ENCODE measurements around the gene ING3.
"Not testable (repeated sequence)": the region's sequence is repeated elsewhere in the genome, so short reads cannot be mapped to it uniquely, and the experiment has no call there.

The ING3 gene

GRCh38 chr7:120951309-120951699 lies 727 bp downstream of the ING3 start:
- no peak for DNase-seq (ENCODE audit: low spot score)

DNA sequence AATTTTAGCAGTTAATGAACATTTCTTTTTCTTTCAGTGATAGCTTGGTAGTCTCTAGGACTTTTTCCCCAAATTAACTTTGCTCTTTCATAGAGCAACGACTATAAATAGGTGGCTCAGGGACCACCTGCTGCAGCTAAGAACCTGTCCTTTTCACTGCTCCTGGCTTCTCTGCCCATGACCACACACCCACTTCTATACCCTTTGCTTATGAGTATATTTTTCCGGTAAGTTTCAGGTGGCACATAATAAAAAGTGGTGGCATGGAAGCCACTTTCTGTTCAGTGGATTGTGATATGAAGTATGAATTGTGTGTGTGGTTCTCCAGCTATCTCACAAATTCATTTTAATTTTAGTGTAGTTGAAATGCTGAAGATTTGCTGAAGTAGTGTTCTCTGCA lies 1.2 kb downstream of the ING3 start:
- DNase-seq (ENCODE audit: low spot score) = no peak

GRCh38 chr7:120955577-120956149 lies 5.1 kb downstream of the ING3 start:
- DNase-seq (ENCODE audit: low spot score) = no peak

DNA sequence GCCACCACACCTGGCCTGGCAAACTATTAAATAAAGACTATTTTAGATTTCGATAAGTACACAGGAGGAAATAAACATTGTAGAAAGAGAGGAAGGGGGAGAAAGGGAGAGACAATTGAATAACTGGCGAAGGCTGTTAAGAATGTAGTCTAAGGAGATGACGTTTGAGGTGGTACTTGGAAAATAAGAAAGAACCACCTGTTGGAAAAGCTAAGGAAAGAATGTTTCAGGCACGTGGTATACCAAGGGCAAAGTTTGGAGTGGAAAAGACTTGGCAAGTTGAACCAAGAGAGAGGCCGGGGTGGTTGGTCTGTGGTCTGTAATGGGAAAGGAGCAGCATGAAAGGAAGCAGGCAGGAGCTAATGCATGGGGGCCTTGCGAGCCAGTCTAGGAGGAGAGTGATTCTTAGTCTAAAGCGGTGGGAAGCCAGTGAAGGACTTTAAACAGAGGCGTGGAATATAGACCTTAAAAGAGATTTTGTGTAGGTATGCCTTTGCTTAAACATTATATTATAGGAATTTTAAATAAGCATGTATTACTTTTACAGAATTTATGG lies 9.4 kb downstream of the ING3 start:
- no peak for DNase-seq (ENCODE audit: low spot score)

DNA sequence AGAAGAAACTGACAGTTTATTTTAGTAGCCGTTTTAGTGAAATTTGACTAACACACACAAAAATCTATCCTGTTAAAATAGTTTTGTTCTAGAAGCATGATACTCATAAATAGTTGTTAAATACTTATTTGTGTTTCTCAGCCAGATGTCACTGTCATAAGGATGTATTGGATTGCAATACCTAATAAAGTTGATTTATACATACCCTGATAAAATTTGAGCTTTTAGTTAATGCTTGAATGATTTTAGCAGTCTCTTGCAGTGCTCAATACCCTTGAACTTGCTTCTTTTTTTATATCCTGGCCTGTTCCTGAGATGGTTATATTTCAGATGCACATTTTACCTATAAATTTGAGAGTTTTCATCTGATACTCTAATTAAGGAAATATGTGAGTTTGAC lies 10.1 kb downstream of the ING3 start:
- DNase-seq (ENCODE audit: low spot score) = no peak

DNA sequence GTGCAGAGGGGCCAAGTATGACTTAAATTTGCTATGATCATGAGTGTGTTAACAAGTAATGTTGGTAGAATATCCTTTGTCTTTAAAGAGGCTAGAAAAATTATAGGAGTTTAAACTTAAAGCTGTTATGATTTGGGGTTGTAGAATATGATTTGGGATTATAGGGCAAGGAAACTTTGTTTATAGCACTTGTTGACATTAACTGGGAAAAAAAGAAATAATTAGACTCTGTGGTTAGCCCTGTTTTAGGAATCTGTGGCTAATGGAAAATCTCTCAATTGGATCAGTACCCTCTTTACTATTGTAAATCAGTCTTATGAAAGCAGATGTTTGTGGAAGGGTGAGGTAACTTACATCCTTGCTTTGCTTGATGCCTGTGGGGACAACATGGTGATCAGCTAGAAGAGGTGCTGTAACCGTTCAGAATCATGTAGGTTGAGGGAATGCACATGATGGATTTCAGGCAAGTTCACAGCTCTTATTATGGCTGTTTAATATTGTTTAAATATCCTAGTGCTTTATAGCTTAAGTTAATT lies 11.1 kb downstream of the ING3 start:
- no peak for DNase-seq (ENCODE audit: low spot score)

DNA sequence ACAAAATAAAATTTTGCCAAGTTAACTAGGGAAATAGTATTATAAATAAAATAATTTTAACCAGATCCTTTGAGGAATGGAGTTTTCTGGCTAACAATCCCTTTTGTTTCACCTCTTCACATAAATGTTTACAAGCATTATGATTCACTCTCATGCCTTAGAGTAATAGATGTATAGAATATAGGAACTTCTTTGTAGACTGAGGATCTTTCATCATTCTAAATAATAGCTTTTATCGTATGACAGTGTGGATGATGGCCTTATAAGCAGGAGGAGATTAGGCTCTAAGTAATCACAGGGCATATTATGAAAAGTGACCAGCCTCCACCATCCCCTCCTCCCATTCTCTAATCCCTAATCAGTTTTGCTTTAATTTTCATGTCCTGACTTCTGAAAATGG lies 13.5 kb downstream of the ING3 start:
- DNase-seq (ENCODE audit: low spot score) = no peak

DNA sequence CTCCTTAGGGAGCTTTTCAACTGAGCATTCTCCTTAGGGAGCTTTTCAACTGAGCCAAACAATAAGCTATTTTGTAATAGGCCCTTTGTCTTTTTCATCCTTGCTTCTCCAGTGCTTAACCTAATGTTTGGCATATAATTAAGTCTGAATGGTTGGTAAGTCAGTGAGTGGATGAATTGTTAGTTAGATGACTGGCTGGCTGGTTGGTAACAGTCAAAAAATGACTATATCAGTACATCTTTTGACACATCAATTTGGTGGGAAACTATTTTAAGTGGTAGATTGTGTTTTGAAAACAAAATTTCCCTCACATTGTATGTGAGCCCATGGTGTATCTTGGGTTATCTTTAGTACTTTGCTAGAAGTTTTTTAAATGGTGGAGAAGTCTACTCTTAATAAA lies 16.4 kb downstream of the ING3 start:
- no peak for DNase-seq (ENCODE audit: low spot score)

DNA sequence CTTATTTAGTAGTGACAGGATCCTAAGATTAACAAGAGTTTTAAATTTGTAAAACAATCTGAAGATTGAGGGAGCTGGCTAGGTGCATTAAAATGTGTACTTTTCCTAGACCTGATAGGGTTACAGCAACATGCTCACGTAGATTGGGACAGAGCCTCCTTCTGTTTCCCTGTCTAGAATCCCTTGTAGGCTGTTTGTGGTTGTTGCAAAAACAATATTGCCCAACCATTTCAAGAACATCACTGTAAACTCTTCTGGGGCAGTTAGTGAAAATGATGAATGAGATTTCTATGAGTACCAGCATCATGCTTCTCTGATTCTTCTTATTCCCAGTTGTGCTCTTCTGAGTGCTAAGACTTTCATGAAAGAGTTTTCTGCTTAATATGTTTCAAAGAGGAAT lies 23.3 kb downstream of the ING3 start:
- no peak for DNase-seq (ENCODE audit: low spot score)

DNA sequence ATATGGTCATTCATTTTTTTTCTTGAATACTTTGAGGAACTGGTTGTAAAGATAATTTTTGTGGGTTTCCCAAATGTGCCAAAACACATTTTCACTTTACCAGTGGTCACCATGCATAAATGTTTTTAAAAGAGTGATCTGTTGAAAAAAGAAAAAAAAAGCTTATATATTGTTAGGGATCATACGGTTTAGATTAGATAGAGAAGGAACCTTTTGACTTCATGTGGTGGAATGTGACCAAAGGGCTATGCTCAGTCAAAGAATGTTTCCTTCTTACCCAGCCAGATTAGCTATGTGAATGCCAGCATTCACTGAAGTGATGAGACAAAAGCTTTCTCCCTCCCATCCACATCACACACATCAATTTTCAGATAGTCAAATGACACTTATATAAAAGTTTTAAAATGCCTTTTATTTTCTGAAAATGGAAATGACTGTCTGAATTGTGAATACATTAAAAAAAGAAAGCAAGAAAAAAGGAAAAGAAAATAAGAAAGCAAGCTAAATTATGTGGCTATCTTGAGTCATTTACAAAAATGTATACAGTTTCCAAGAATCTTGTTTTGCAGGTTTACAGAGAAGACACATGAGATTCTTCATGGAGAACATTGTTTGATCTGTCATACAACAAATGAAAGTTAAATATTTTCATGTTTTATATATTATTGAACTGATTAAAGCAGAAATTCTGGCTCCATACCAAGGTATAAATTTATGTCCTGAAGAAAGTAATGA lies 29.4 kb downstream of the ING3 start:
- DNase-seq (ENCODE audit: low spot score) = peak; percentile 44

DNA sequence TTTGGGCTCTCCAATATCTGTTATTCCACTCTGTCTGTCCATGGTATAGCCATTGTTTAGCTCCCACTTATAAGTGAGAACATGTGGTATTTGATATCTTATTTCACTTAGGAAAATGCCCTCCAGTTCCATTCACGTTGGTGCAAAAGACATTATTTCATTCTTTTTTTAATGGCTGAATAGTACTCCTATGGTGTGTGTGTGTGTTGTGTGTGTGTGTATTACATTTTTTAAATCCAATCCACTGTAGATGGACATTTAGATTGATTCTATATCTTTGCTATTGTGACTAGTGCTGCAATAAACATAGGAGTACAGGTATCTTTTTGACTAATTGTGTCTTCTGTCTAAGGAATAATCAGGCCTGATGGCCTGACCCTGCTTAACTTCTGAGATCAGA lies 30.5 kb downstream of the ING3 start:
- no peak for DNase-seq (ENCODE audit: low spot score)

DNA sequence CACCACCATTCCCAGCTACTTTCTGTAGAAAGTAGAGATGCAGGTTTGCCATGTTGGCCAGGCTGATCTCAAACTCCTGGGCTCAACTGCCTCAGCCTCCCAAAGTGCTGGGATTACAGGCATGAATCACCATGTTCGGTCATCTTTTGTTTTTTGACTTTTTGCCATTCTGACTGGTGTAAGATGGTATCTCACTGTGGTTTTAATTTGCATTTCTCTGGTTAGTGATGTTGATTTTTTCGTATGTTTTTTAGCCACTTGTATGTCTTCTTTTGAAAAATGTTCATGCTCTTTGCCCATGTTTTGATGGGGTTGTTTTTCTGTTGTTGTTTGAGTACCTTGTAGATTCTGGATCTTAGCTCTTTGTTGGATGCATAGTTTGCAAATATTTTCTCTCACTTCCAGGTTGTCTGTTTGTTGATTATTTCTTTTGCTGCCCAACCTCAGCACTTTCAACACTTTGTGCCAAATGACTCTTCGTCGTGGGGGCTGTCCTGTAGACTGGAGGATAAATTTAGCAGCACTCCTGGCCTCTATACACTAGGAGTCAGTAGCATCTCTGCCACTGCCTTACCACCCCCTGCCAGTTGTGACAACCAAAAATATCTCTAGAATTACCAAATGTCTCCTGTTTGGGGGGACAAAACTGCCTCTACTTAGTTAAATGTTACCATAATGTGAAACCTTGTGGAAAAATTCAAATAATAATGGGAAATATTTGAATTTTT lies 31.5 kb downstream of the ING3 start:
- peak; percentile 16 for DNase-seq (ENCODE audit: low spot score)

DNA sequence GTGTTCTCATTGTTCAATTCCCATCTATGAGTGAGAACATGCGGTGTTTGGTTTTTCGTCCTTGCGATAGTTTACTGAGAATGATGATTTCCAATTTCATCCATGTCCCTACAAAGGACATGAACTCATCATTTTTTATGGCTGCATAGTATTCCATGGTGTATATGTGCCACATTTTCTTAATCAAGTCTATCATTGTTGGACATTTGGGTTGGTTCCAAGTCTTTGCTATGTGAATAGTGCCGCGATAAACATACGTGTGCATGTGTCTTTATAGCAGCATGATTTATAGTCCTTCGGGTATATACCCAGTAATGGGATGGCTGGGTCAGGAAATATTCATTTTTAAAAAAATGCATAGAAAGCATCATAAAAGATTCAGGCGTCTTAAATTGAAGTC lies 33.0 kb downstream of the ING3 start:
- DNase-seq (ENCODE audit: low spot score) = not testable (repeated sequence)

GRCh38 chr7:120984406-120984805 lies 33.8 kb downstream of the ING3 start:
- DNase-seq (ENCODE audit: low spot score) = no peak

DNA sequence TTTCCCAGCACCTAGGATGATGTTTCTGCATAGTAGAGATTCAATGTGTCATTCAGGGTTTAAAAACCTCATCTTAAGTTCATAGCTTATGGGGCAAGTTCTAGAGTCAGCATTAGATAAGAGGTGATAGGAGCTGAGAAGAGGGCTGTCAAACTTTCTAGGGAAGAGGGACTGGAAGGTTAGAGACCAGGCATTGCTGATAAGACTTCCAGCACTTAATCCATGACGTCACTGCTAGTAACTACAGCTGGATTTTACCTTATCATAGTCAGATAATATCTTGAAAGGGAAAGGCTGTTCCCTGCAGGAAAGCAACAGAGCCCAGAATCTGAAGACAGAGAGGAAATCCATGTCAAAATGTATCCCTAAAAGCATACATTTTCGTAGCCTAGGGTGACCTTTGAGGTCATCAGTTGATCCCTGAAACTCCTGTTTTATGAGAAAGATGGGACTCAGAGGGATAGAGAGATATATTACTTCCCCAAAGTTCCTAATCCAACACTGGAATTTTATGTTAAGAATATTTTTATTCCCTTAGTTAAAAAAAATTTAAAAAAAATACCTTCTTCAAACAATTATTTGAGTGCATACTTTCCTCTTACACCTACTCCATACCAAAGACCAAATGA lies 34.7 kb downstream of the ING3 start:
- no peak for DNase-seq (ENCODE audit: low spot score)

DNA sequence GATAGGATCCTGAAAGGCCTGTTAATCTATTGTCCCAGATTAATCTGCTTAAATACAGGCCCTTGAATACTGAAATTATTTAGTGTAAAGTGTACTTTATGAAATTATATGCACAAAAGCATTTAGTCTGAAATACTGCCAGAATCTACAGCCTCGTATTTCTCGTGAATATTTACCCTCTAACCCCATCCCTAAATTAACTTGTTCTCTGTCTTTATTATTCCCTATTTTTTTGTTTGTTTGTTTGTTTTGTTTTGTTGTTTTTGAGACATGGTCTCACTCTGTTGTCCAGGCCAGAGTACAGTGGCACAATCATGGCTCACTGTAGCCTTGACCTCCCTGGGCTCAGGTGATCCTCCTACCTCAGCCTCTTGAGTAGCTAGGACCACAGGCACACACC lies 35.3 kb downstream of the ING3 start:
- DNase-seq (ENCODE audit: low spot score) = no peak

GRCh38 chr7:120986650-120987049 lies 36.1 kb downstream of the ING3 start:
- DNase-seq (ENCODE audit: low spot score) = no peak

GRCh38 chr7:120987280-120987679 lies 36.7 kb downstream of the ING3 start:
- DNase-seq (ENCODE audit: low spot score) = no peak

GRCh38 chr7:120987683-120988590 lies 37.4 kb downstream of the ING3 start:
- DNase-seq (ENCODE audit: low spot score) = peak; percentile 91

GRCh38 chr7:120988591-120989256 lies 38.1 kb downstream of the ING3 start, which contains the start of gene CPED1:
Gene CPED1 (plus strand): TSS chr7:120988711. CDS start chr7:120989622, 911 bp downstream.
- peak; percentile 84 for DNase-seq (ENCODE audit: low spot score)
